Activated naive CD8-positive, alpha-beta T cell treated with anti-CD3 and anti-CD28 coated beads, Interleukin-2, amount 50 U/mL, for 24 hours (primary cell): ENCODE data around the gene TXN2.
"Not testable (repeated sequence)": the region's sequence is repeated elsewhere in the genome, so short reads cannot be mapped to it uniquely, and the experiment has no call there.

Experiments
- ATAC-seq: fragments of 150-1000 bp; cut with Tn5 transposase; one replicate; pipeline ENCODE4 v1.10.0; 2021
- DNase-seq: peaks from one replicate; pipeline ENCODE4 v3.0.0; 2021
- H3K27ac Mint-ChIP-seq: one replicate; pipeline ENCODE4 v1.8.0; 2021; ENCODE audit warnings: mild to moderate bottlenecking, mixed read lengths
- H3K27me3 Mint-ChIP-seq: one replicate; pipeline ENCODE4 v1.8.0; 2021; ENCODE audit warnings: mixed read lengths
- H3K36me3 Mint-ChIP-seq: one replicate; pipeline ENCODE4 v1.8.0; 2021; ENCODE audit warnings: low read depth, mixed read lengths
- H3K4me1 Mint-ChIP-seq: one replicate; pipeline ENCODE4 v1.8.0; 2021; ENCODE audit warnings: mixed read lengths
- H3K4me3 Mint-ChIP-seq: one replicate; pipeline ENCODE4 v1.8.0; 2021; ENCODE audit warnings: mild to moderate bottlenecking, moderate library complexity, mixed read lengths
- H3K9me3 Mint-ChIP-seq: one replicate; pipeline ENCODE4 v1.8.0; 2021; ENCODE audit warnings: mixed read lengths

Gene TXN2

GRCh38 chr22:36454916-36455570 is 26.4 kb downstream of the TXN2 start:
- Mint-ChIP-seq H3K27me3 (no peaks in the 10 kb centered on the region), H3K4me3 (peak overlapping the region; percentile 74), H3K27ac (peak overlapping the region; percentile 67), H3K4me1 (peaks cover 46% of the 10 kb centered on the region), H3K36me3 (no peaks in the 10 kb centered on the region), H3K9me3 (no peaks in the 10 kb centered on the region)
- peak; percentile 83 for ATAC-seq
- DNase-seq = peak; percentile 99

GRCh38 chr22:36453855-36454378 is 27.5 kb downstream of the TXN2 start:
- no peak for ATAC-seq
- peaks cover 48% of the 10 kb centered on the region for H3K4me1 Mint-ChIP-seq
- H3K27me3 Mint-ChIP-seq = no peaks in the 10 kb centered on the region
- no peak for DNase-seq
- H3K4me3 Mint-ChIP-seq = peak overlapping the region; percentile 74
- no peaks in the 10 kb centered on the region for H3K9me3 Mint-ChIP-seq
- peak overlapping the region; percentile 22 for H3K27ac Mint-ChIP-seq
- H3K36me3 Mint-ChIP-seq = no peaks in the 10 kb centered on the region

GRCh38 chr22:36452978-36453607 is 28.3 kb downstream of the TXN2 start:
- Mint-ChIP-seq H3K4me3 (peak overlapping the region; percentile 27), H3K27ac (peak overlapping the region; percentile 30), H3K4me1 (peaks cover 53% of the 10 kb centered on the region)
- H3K9me3 Mint-ChIP-seq, H3K27me3 Mint-ChIP-seq, ATAC-seq, H3K36me3 Mint-ChIP-seq, DNase-seq: not testable (repeated sequence)

- H3K4me1 Mint-ChIP-seq = peaks cover 58% of the 10 kb centered on the region
- ATAC-seq = no peak
Observed at GRCh38 chr22:36452250-36452977, 29.0 kb downstream of the TXN2 start.

GRCh38 chr22:36450923-36451322 is 30.5 kb downstream of the TXN2 start:
- H3K9me3 Mint-ChIP-seq, H3K27me3 Mint-ChIP-seq, ATAC-seq, DNase-seq, H3K36me3 Mint-ChIP-seq, H3K4me3 Mint-ChIP-seq: not testable (repeated sequence)
- peaks cover 56% of the 10 kb centered on the region for H3K4me1 Mint-ChIP-seq
- peak overlapping the region; percentile 98 for H3K27ac Mint-ChIP-seq

More at GRCh38 chr22:36452250-36452977, 29.0 kb downstream of the TXN2 start:
- no peak for DNase-seq
- Mint-ChIP-seq H3K27ac (peak overlapping the region; percentile 98), H3K9me3 (no peaks in the 10 kb centered on the region), H3K27me3 (no peaks in the 10 kb centered on the region), H3K4me3 (peak overlapping the region; percentile 76), H3K36me3 (no peaks in the 10 kb centered on the region)

GRCh38 chr22:36449596-36450175 is 31.8 kb downstream of the TXN2 start:
- Mint-ChIP-seq H3K27ac (no peak overlapping the region), H3K4me1 (peaks cover 56% of the 10 kb centered on the region), H3K27me3 (no peaks in the 10 kb centered on the region), H3K9me3 (no peaks in the 10 kb centered on the region), H3K36me3 (no peaks in the 10 kb centered on the region), H3K4me3 (no peak overlapping the region)
- no peak for ATAC-seq
- DNase-seq = no peak

- no peak for DNase-seq
- peaks cover 47% of the 10 kb centered on the region for H3K4me1 Mint-ChIP-seq
- H3K27me3 Mint-ChIP-seq = no peaks in the 10 kb centered on the region
- no peak overlapping the region for H3K27ac Mint-ChIP-seq
- H3K4me3 Mint-ChIP-seq = no peak overlapping the region
- H3K36me3 Mint-ChIP-seq = no peaks in the 10 kb centered on the region
- no peaks in the 10 kb centered on the region for H3K9me3 Mint-ChIP-seq
- no peak for ATAC-seq
Observed at GRCh38 chr22:36447632-36448031, 33.8 kb downstream of the TXN2 start.

- H3K27ac Mint-ChIP-seq = no peak overlapping the region
- DNase-seq (no peak), ATAC-seq (no peak)
- H3K9me3 Mint-ChIP-seq = no peaks in the 10 kb centered on the region
- no peak overlapping the region for H3K4me3 Mint-ChIP-seq
- no peaks in the 10 kb centered on the region for H3K27me3 Mint-ChIP-seq
- peaks cover 33% of the 10 kb centered on the region for H3K4me1 Mint-ChIP-seq
- no peaks in the 10 kb centered on the region for H3K36me3 Mint-ChIP-seq
Observed at GRCh38 chr22:36445158-36445668, 36.2 kb downstream of the TXN2 start.

- Mint-ChIP-seq H3K4me1 (peaks cover 42% of the 10 kb centered on the region), H3K4me3 (no peak overlapping the region), H3K36me3 (no peaks in the 10 kb centered on the region), H3K9me3 (no peaks in the 10 kb centered on the region), H3K27me3 (no peaks in the 10 kb centered on the region), H3K27ac (no peak overlapping the region)
- DNase-seq (no peak), ATAC-seq (no peak)
Observed at GRCh38 chr22:36443198-36443770, 38.2 kb downstream of the TXN2 start.

GRCh38 chr22:36442506-36443197 is 38.8 kb downstream of the TXN2 start:
- DNase-seq = no peak
- Mint-ChIP-seq H3K27me3 (no peaks in the 10 kb centered on the region), H3K4me3 (no peak overlapping the region), H3K27ac (no peak overlapping the region), H3K4me1 (peaks cover 42% of the 10 kb centered on the region), H3K9me3 (no peaks in the 10 kb centered on the region), H3K36me3 (no peaks in the 10 kb centered on the region)
- ATAC-seq = no peak

GRCh38 chr22:36440429-36441002 is 40.9 kb downstream of the TXN2 start:
- H3K4me3 Mint-ChIP-seq = no peak overlapping the region

GRCh38 chr22:36439481-36440271 is 41.8 kb downstream of the TXN2 start:
- H3K4me3 Mint-ChIP-seq = peak overlapping the region; percentile 18
- H3K4me1 Mint-ChIP-seq = peaks cover 58% of the 10 kb centered on the region
- DNase-seq (peak; percentile 65), ATAC-seq (peak; percentile 56)
- H3K27me3 Mint-ChIP-seq = no peaks in the 10 kb centered on the region
- H3K27ac Mint-ChIP-seq = peak overlapping the region; percentile 62
- H3K9me3 Mint-ChIP-seq = no peaks in the 10 kb centered on the region
- H3K36me3 Mint-ChIP-seq = no peaks in the 10 kb centered on the region

More at GRCh38 chr22:36440429-36441002, 40.9 kb downstream of the TXN2 start:
- Mint-ChIP-seq H3K9me3 (no peaks in the 10 kb centered on the region), H3K4me1 (peaks cover 55% of the 10 kb centered on the region), H3K27ac (peak overlapping the region; percentile 62), H3K36me3 (no peaks in the 10 kb centered on the region), H3K27me3 (no peaks in the 10 kb centered on the region)
- DNase-seq = no peak
- no peak for ATAC-seq
